Testis (tissue), 2 donors: ENCODE results near the gene SHROOM3.

ENCODE experiments used
- POLR2A ChIP-seq: fragments of 450-650 bp; IDR thresholded peaks from one replicate; pipeline ENCODE4 v1.6.1; 2017; ENCODE audit warnings: antibody characterized with exemption, mild to moderate bottlenecking, moderate library complexity
- TF ChIP-seq, protein P1 (sequence below), 3 experiments: fragments of 450-650 bp in 2 of 3; fragments of 200-600 bp in 1 of 3; sonication (generic) in 1 of 3; IDR thresholded peaks; one replicate each; pipeline ENCODE4 v1.5.1; 2016 to 2019; ENCODE audit warnings: antibody characterized with exemption in 3 of 3, mild to moderate bottlenecking in 2 of 3, moderate library complexity in 1 of 3

GRCh38 chr4:76799718-76800117, 364.7 kb downstream of the SHROOM3 start:
- TF ChIP-seq, protein P1, sequence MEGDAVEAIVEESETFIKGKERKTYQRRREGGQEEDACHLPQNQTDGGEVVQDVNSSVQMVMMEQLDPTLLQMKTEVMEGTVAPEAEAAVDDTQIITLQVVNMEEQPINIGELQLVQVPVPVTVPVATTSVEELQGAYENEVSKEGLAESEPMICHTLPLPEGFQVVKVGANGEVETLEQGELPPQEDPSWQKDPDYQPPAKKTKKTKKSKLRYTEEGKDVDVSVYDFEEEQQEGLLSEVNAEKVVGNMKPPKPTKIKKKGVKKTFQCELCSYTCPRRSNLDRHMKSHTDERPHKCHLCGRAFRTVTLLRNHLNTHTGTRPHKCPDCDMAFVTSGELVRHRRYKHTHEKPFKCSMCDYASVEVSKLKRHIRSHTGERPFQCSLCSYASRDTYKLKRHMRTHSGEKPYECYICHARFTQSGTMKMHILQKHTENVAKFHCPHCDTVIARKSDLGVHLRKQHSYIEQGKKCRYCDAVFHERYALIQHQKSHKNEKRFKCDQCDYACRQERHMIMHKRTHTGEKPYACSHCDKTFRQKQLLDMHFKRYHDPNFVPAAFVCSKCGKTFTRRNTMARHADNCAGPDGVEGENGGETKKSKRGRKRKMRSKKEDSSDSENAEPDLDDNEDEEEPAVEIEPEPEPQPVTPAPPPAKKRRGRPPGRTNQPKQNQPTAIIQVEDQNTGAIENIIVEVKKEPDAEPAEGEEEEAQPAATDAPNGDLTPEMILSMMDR (IDR thresholded peaks at IDR 0.05), result no peak
- no peak for TF ChIP-seq POLR2A
